Thyroid gland (tissue), 4 donors: Measurements from ENCODE around the gene STPG3. TPM values are rescaled to one million over a fixed set of nuclear protein-coding genes. Genes with fewer than 3 reads are reported as not detected.

Experiments used
- DNase-seq, 2 donors: peaks; one replicate each; pipeline ENCODE4 v3.0.0-alpha.2; 2019
- H3K27ac ChIP-seq, 3 donors: fragments of 200-600 bp; sonication (generic); 1 replicate in 2 of 3; 2 replicates in 1 of 3; pipeline ENCODE4 v1.5.1; 2016 to 2019; ENCODE audit warnings: mild to moderate bottlenecking in 1 of 3, moderate library complexity in 1 of 3
- H3K27me3 ChIP-seq: fragments of 200-600 bp; sonication (generic); one replicate; pipeline ENCODE4 v1.5.1; 2019
- H3K36me3 ChIP-seq, 2 donors: fragments of 200-600 bp; sonication (generic); one replicate each; pipeline ENCODE4 v1.5.1; 2016 to 2019
- H3K4me1 ChIP-seq, 2 donors: fragments of 200-600 bp; sonication (generic); one replicate each; pipeline ENCODE4 v1.5.1; 2017 to 2019
- H3K4me3 ChIP-seq, 3 donors: fragments of 200-600 bp; sonication (generic); replicated peaks in 1 of 3; 1 replicate in 2 of 3; 2 replicates in 1 of 3; pipeline ENCODE4 v1.5.1; 2016; ENCODE audit warnings: mild to moderate bottlenecking in 1 of 3
- H3K9me3 ChIP-seq: fragments of 200-600 bp; sonication (generic); one replicate; pipeline ENCODE4 v1.5.1; 2017
- POLR2A ChIP-seq, 2 donors: fragments of 450-650 bp; IDR thresholded peaks; one replicate each; pipeline ENCODE4 v1.6.1; 2017; ENCODE audit warnings: antibody characterized with exemption in 2 of 2, mild to moderate bottlenecking in 2 of 2, moderate library complexity in 1 of 2
- WGBS, 2 donors: methylation state at CpG; one replicate each; pipeline ENCODE4 v1.1.5; 2017; 5-methylcytosine and 5-hydroxymethylcytosine counted together
- intact Hi-C: fragments of 100-400 bp; cut with DNase I; formaldehyde crosslinking; loops from one replicate; pipeline ENCODE4 v1.15.1; 2023
- total RNA-seq, 4 donors: library from RNA; depleted of rRNA; stranded (reverse); fragments of >200 nt; gene quantifications; one replicate each; pipeline ENCODE4 v1.2.3, GENCODE V29; 2016
- TF ChIP-seq, protein P1 (sequence below), 6 experiments: fragments of 200-600 bp in 3 of 6; fragments of 450-650 bp in 3 of 6; sonication (generic) in 3 of 6; IDR thresholded peaks; one replicate each; pipeline ENCODE4 v1.5.1; 2016 to 2019; ENCODE audit warnings: antibody characterized with exemption in 6 of 6, mild to moderate bottlenecking in 2 of 6, inconsistent platforms in 1 of 6, moderate library complexity in 1 of 6

Gene STPG3
- total RNA-seq, 4 donors from 2014 or later, result not detected

DNA sequence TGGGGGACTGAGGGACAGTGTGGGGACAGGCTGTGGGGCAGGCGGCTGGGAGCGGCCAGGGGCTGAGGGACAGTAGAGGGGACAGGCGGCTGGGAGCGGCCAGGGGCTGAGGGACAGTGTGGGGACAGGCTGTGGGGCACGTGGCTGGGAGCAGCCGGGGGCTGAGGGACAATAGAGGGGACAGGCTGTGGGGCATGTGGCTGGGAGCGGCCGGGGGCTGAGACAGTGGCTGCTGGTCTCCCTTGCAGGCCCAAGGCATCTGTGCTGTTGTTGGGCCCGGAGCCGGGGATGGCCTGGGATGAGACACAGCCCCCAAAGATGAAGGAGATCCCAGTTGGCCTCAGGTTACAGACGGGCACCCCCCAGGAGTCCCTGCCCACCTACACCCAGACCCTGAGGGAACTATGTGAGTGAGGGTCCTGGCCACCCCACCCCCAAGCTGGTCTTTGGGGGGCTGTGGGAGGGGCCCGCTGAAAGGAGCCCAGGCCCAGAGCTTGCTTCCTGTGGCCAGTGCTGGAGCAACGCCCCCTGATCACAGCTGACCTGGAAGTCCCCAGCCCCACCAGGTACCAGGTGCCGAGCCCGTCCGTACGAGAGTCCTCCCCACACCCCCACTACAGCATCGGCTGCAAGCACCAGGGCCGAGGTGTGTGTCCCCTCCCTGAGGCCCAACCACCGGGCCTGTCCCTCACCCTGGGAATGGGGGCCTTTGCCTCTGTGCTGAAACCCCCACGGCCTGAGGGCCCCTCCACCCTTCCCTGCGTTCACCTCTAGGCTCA is 593 bp downstream of the STPG3 start:
- 86 to 91% methylated on average over 13 to 18 of the region's 22 CpGs for WGBS, 2 donors
- no peak for DNase-seq
- Histone ChIP-seq H3K9me3 (no peaks in the 10 kb centered on the region), H3K27me3 (no peaks in the 10 kb centered on the region), H3K4me3 (no peak overlapping the region), H3K4me1 (peaks cover 14 to 19% of the 10 kb centered on the region in 2 donors), H3K27ac (no peak overlapping the region), H3K36me3 (no peaks in the 10 kb centered on the region)
- TF ChIP-seq POLR2A (IDR thresholded peaks at IDR 0.05), result no peak
- TF ChIP-seq, protein P1, sequence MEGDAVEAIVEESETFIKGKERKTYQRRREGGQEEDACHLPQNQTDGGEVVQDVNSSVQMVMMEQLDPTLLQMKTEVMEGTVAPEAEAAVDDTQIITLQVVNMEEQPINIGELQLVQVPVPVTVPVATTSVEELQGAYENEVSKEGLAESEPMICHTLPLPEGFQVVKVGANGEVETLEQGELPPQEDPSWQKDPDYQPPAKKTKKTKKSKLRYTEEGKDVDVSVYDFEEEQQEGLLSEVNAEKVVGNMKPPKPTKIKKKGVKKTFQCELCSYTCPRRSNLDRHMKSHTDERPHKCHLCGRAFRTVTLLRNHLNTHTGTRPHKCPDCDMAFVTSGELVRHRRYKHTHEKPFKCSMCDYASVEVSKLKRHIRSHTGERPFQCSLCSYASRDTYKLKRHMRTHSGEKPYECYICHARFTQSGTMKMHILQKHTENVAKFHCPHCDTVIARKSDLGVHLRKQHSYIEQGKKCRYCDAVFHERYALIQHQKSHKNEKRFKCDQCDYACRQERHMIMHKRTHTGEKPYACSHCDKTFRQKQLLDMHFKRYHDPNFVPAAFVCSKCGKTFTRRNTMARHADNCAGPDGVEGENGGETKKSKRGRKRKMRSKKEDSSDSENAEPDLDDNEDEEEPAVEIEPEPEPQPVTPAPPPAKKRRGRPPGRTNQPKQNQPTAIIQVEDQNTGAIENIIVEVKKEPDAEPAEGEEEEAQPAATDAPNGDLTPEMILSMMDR (IDR thresholded peaks at IDR 0.05), result no peak
- intact Hi-C loops, result no loop called here

DNA sequence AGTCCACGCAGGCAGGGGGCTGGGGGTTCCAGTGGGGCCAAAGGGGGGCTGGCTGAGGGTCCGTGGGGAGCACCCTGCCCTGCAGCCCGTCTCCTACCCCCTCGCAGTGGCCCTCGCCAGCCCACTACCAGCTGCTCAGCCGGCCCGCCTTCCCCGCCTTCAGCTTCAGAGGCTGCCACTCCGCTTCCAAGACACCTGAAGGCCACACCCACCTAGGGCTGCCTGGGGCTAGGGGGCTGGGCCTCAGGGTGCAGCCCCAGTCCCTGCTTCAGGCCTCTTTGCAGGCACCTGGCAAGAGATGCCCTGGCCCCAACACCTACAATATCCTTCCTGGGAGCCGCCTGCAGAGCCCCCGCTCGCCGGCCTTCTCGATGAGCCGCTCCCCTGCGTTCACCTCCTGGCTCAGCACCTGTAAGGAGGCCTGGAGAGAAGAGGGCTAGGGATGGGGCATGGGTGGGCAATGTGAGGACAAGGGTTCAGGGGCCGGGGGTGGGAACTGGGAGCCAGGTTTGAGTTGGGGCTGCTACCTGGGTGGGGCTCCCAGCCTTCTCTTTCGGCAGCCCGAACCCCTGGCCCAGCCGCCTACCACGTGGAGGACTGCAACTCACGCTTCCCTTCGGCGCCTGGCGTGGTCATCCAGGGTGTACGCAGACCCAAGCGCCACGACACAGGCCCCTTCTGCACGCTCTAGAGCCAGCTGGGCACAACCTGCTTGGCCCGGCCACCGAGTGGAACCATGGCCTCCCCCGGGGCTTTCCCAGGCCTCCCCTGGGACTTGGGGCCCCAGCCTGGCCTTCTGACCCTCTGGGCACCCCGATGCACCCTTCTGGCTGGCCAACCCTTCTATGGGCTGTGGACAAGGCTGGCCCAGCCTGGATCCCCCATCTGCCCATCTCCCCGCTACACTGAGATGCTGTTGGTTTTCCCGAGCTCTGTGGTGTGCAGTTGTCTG is 1.7 kb downstream of the STPG3 start:
- DNase-seq, result no peak
- intact Hi-C loops, result no loop called here
- H3K36me3 ChIP-seq, result no peaks in the 10 kb centered on the region
- no peak overlapping the region for H3K4me3 ChIP-seq
- WGBS, 2 donors, result 85 to 95% methylated on average over 23 to 27 of the region's 35 CpGs
- no peak overlapping the region for H3K27ac ChIP-seq
- no peaks in the 10 kb centered on the region for H3K9me3 ChIP-seq
- H3K27me3 ChIP-seq, result no peaks in the 10 kb centered on the region
- TF ChIP-seq, protein P1 (IDR thresholded peaks at IDR 0.05), result no peak
- no peak for TF ChIP-seq POLR2A (IDR thresholded peaks at IDR 0.05)
- peaks cover 16 to 22% of the 10 kb centered on the region in 2 donors for H3K4me1 ChIP-seq

DNA sequence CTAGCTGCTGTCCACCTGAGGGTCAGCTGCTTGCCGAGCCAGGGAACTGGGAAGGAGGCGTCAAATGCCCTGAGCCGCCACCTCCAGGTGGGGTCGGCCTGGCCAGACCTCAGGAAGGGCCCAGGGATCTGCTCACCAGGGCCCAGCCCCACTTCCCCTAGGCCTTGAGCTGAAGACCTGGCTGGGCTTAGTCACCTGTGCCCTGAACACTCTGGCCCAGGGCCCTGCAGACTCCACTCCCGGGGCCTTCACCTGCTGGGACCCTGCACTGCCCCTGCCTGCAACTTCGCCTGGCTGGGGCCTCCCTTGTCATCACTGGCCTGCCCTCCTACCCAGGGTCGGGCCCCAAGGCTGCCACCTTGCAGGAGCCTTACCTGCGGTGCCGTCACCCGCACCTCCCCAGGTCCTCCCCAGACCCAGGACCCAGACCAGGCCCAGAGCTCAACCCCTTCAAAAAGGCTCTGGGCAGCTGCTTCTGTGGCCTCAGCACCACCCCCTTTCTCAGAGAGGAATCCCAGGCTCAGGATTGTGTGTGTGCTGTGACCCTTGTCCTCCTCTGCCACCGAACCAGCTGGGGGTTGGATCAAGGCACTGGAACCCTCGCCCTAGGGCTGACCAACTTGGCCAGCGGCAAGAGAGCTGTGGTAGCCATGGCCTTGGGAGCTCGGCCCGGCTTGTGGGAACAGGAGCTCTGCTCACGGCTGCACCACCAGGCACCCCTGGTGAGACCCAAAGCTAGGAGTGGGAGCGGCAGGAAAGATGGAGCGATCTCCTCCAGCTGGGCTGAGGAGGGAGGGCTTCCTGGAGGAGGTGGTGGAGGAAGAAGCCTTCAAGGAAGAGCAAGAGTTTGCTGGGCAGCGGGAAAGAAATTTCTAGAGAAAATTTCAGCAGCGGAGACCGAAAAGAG is 2.9 kb downstream of the STPG3 start:
- TF ChIP-seq POLR2A (IDR thresholded peaks at IDR 0.05), result no peak
- TF ChIP-seq, protein P1 (IDR thresholded peaks at IDR 0.05), result no peak
- H3K27me3 ChIP-seq, result no peaks in the 10 kb centered on the region
- peak overlapping the region; percentile 2 to 69 (median 4) for H3K27ac ChIP-seq
- peak overlapping the region; percentile 27 to 68 (median 54) for H3K4me3 ChIP-seq
- intact Hi-C loops, result no loop called here
- no peak for DNase-seq
- peaks cover 16 to 22% of the 10 kb centered on the region in 2 donors for H3K4me1 ChIP-seq
- peaks cover 0 to 5% of the 10 kb centered on the region in 2 donors for H3K36me3 ChIP-seq
- WGBS, 2 donors, result 37 to 53% methylated on average over 12 to 18 of the region's 21 CpGs
- no peaks in the 10 kb centered on the region for H3K9me3 ChIP-seq

DNA sequence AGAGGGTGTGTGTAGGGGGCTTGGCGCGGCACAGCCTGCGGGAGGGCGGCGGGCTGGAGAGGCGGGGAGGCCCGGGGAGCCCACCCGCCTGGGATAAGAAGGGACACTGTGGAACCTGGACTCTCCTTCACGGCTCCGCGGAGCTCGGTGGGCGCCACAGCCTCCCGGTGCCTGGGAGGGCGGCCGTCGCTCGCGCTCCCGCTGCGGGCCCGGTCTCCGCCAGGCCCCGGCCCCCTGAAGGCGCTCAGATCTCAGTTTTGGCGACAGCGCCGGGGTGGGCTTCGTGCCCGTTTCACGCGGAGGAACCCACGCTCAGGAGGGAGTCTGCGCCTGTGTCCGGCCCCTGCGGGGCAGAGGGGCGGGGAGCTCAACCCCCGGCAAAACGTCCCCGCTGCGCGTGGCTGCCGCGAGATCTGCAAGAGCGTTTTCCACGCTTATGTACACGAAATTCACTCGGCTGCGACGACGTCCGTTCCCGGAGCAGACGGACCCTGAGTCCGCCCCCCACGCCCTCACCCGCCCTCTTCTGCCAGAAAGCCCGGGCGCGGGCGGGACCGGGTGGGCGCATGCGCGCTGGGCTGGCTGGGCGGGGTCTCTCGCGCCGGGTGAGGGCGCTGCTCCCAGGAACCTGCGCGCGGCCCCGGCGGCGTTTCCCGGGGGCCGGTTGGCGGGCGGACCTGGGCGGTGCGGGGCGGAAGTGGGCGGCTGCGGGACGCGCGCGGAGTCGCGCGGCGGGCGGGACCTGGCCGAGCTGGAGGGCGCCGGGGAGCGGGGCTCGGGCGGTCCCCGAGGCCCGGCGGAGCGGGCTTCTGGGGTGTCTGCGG is 3.8 kb downstream of the STPG3 start, which contains the start of gene NELFB:
NELFB (plus strand) TSS at position 704 of the 824 bp plus-strand sequence.
- TF ChIP-seq POLR2A (IDR thresholded peaks at IDR 0.05), result peak in 1 of 2 donors; percentile 68
- TF ChIP-seq, protein P1 (IDR thresholded peaks at IDR 0.05), result peak in 1 of 6 experiments; percentile 19
- Histone ChIP-seq H3K4me3 (peak within 1 kb of the TSS; percentile 68 to 78 (median 68)), H3K27me3 (no peaks in the 10 kb centered on the region), H3K27ac (peak within 1 kb of the TSS; percentile 2 to 69 (median 43)), H3K9me3 (no peaks in the 10 kb centered on the region), H3K4me1 (peaks cover 16 to 22% of the 10 kb centered on the region in 2 donors), H3K36me3 (peaks cover 0 to 8% of the 10 kb centered on the region in 2 donors)
- 2% methylated on average over 13 to 32 of the region's 105 CpGs for WGBS, 2 donors
- peak; percentile 95 for DNase-seq
- intact Hi-C loops, result no loop called here
